Measurements from ENCODE around the gene PTPDC1.
"Not testable (repeated sequence)": the region's sequence is repeated elsewhere in the genome, so short reads cannot be mapped to it uniquely, and the experiment has no call there.

Gene PTPDC1

GRCh38 chr9:94096819-94097577 is 12.7 kb downstream of the PTPDC1 start:
- no peak for DNase-seq

DNA sequence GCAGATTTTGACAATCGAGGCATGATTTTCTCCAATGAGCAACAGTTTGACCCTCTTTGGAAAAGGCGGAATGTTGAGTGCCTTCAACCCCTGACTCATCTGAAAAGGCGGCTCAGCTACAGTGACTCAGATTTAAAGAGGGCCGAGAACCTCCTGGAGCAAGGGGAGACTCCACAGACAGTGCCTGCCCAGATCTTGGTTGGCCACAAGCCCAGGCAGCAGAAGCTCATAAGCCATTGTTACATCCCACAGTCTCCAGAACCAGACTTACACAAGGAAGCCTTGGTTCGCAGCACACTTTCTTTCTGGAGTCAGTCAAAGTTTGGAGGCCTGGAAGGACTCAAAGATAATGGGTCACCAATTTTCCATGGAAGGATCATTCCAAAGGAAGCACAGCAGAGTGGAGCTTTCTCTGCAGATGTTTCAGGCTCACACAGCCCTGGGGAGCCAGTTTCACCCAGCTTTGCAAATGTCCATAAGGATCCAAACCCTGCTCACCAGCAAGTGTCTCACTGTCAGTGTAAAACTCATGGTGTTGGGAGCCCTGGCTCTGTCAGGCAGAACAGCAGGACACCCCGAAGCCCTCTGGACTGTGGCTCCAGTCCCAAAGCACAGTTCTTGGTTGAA is 13.6 kb downstream of the PTPDC1 start:
- DNase-seq, result no peak

DNA sequence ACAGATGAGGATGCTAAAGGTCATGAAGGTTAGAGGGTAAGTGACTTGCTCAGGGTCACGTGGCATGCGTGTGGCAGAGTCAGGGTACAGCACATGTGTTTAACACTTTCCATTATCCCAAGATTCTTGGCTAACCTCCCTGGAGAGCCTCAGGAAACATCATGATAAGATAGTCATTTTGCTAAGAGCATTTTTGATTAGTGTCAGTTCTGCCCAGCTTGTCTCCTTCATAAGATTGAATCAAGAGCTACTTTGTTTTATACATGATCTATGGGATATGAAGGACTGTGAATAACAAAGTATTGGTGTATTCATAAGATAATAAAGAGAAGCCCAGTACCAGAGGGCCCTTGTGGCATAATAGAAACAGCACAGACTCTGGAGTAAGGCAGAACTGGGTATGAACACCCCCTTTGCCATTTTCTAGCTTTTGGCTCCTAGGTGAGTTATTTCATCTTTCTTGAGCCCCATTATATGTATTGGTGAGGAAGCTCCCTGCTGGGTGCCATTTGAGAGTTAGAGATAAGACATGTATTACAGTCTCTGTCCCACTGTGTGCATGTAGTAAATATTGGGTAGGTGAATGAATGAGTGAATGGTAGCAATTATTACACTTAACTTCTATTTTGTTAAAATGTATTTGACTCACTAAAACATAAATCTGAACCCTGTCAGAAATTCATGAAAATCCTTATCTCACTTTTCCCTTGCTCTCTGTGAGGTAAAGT is 16.1 kb downstream of the PTPDC1 start:
- no peak for DNase-seq

DNA sequence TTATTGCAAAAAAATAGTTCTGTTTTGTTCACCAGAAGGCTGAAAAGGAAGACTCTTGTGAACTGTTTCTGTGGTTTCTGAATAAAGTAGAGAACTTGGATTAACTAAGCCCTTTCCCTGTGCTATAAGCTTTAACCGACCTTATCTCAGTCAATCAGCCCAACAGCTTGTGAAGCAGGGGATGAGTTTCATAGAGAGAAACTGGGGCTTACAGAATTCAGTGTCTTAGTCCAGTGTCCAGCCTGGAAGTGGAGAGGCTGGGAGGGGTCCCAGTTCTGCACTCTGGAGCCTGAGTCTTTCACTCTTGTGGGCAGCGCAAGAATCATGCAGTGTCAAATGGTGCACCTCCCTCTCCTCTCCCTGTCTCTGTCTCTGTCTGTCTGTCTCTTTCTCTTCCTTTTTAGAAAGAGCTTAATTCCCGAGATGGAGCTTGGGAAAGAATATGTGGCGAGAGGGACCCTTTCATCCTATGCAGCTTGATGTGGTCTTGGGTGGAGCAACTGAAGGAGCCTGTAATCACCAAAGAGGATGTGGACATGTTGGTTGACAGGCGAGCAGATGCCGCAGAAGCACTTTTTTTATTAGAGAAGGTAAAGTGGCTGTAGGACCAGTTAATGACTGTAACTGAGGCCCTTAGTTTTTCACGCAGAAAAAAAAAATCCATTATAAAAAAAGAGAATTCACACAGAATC is 17.0 kb downstream of the PTPDC1 start:
- DNase-seq, result no peak

GRCh38 chr9:94108584-94108983 is 24.3 kb downstream of the PTPDC1 start:
- DNase-seq, result no peak

GRCh38 chr9:94110821-94111252 is 26.6 kb downstream of the PTPDC1 start:
- no peak for DNase-seq

DNA sequence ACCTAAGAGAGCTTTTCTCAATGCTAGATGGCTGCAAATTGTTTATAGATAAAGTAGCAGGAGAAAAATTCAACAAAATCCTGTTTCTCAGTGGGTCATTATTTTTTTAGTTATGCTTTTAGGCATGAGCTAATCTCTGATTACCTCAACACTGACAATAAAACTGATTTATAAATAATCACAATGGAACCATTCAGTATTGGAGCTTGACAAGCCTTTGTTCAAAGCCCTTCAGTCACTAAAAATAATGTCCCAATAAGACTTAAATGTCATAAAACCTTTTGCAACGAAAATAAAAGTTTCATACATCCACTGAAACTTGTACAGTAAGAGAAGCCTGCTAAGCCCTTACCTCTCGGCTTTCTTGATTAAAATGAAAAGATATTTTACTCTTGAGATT is 27.2 kb downstream of the PTPDC1 start:
- no peak for DNase-seq

DNA sequence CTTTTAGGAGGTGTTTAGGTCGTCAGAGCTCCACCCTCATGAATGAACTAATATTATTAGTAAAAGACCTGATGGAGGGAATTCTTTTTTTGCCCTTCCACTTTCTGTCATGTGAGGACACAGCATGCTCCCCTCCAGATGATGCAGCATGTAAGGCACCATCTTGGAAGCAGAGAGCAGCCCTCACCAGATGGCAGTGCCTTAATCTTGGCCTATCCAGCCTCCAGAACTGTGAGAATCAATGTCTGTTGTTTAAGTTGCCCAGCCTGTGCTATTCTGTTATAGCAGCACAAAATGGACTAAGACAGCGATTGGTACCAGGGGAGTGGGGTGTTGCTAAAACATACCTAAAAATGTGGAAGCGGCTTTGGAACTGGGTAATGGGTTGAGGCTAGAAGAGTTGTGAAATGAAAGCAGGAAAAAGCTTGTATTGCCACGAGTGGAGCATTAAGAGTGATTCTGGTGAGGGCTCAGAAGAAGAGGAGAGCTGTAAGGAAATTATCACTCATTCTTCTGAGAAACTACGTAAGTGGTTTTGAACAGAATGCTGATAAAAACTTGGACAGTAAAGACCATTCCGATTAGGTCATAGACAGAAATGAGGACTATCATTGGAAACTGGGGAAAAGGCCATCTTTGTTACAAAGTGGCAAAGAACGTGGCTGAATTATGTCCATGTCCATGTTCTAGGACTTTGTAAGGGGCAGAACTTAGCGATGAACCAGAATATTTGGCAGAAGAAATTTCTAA is 28.6 kb downstream of the PTPDC1 start:
- no peak for DNase-seq

DNA sequence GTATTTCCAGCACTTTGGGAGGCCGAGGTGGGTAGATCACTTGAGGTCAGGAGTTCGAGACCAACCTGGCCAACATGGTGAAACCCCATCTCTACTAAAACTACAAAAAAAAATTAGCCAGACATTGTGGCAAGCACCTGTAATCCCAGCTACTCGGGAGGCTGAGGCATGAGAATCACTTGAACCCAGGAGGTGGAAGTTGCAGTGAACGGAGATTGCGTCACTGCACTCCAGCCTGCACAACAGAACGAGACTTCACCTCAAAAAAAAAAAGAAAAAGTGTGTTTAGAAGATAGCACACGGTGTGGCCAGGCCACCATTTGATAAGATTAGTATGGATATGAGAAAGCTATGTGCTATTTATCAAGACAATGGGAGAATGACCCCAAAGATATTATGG is 35.8 kb downstream of the PTPDC1 start:
- DNase-seq, result not testable (repeated sequence)

DNA sequence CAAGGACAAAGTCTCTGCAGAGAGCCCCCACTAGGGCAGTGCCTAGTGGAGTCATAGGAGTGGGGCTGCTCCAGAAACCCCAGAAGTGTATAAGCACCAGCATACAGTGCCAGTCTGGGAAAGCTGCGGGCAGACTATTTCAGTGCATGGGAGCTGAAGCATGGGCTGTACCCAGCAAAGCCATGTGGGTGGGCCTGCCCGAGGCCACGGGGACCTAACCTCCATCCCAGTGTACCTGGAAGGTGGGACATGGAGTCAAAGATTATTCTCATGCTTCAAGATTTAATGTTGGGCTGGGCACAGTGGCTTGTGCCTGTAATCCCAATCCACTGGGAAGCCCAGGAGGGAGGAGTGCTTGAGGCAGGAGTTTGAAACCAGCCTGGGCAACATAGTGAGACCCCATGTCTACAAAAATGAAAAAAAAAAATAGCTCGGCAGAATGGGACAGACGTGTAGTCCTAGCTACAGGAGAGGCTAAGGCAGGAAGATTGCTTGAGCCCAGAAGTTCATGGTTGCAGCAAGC is 36.7 kb downstream of the PTPDC1 start:
- DNase-seq, result no peak

GRCh38 chr9:94126844-94127243 is 42.6 kb downstream of the PTPDC1 start:
- DNase-seq, result no peak

GRCh38 chr9:94127806-94128205 is 43.5 kb downstream of the PTPDC1 start:
- DNase-seq, result no peak

DNA sequence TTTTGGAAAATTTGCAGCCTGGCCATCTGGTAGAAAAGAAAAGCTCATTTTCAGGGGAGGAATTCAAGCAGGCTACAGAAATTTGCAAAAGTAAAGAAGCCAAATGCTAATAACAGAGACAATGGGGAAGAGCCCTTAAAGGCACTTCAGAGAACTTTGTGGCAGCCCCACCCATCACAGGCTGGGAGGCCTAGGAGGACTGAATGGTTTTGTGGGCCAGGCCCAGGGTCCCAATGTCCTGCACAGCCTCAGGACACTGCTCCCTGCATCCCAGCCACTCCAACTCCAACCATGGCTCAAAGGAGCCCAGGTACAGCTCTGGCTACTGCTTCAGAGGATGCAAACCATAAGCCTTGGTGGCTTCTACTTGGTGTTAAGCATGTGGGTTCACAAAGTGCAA is 44.3 kb downstream of the PTPDC1 start:
- DNase-seq, result no peak

DNA sequence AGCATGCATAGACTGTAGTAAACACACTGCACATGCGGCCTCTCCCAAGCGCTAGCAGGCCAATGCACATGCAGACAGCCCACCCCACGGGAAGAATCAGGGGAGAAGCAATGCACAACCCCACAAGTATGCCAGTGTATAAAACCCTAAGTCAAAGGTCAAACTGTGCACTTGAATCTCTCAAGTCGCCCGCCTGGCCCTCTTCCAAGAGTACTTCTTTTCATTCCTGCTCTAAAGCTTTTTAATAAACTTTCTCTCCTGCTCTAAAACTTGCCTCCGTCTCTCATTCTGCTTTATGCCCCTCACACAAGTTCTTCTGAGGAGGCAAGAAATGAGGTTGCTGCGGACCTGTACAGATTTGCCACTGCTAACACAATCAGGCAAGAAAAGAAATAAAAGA is 50.4 kb downstream of the PTPDC1 start:
- no peak for DNase-seq

DNA sequence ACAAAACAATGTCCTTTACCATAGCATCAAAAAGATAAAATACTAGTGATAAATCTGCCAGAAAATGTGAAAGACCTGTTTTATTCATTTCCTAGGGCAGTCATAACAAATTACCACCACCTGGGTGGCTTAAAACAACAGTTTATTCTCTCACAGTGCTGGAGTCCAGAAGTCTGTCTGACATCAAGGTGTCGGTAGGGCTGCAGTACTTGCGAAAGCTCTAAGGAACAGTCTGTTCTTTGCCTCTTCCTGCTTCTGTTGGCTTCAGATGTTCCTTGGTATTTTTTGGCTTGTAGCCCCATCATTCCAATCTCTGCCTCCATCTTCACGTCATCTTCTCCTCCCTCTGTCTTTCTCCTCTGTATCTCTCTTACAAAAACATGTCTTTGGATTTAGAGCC is 51.0 kb downstream of the PTPDC1 start:
- no peak for DNase-seq

DNA sequence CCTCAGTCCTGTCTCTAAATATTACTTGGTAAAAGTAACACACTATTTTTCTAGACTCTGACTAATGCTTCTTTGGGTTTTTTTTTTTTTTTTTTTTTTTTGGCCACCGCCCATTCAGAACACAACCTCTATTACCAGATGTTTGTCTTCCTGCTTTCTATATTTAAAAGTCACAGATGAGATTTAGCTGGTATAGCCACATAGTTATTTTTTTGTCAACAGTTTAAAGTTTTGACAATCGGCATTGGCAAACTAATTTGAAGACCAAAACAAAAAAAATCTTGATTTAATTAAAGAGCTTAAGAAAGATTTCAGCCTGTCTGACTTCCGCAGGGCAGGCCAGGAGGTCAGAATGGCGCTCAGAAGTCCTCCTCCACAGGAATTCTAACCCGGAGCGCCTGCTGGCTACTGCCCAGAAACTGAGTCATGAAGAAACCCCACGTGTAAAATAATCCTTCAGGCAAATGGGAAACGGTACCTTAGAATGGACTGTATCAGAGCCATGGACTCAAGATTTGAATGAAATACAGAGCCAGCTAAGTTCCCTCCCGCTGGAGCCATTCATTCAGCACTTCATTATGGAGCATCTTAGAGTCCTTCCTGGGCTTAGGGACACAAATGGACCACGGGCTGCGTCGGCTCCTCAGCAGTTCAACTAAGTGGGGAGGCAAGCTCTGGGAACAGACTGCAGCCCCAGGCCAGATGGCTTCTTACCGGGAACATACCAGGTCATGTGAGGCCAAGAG is 55.6 kb downstream of the PTPDC1 start:
- DNase-seq, result no peak

- DNase-seq, result no peak
Measured at GRCh38 chr9:94140418-94140780, 56.1 kb downstream of the PTPDC1 start.

DNA sequence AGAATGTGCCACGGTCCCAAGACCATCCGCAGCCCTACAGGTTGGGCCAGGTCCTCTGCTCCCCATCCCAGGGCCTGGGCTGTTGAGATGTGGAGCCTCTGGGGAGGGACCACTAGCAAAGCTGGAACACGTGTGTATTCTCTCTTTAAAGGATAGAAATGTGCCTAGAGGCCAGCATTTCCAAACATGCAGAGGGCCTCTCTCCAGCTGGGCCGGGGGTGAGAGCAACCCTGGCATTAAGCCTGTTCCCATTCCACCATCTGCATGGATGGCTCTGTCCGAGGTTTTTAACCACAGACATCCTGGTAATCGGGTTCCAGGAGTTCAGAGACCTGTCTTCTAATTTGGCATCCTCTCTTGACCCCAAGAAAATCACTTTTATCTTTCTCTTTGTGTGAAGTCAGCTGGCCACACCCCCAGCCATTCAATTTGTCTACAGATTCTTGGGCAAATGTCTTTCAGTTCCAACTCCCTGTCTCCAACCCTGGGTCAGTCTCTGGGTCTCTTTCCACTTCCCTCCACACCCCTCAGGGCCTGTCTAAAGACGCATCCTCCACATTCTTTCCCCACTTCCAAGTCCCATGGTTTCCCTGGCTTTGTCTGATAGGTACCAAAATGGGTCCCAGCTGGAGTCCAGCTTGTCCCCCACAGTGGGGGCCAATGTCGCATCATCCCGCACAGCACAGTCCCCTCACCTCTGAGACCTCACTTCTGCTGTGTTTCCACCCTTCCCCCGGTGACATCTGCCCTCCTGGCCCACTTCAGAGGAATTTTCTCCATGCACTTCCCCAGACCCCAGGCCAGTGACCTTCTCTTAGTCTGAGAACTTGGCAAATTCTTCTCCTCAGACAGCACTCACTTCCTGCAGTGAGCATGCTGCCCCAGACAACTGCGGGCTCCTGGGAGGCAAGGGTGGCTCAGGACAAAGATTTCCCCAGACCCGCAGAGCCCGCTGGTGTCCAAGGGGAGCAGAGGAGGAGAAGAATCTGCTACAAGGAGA is 56.8 kb downstream of the PTPDC1 start:
- DNase-seq, result no peak

DNA sequence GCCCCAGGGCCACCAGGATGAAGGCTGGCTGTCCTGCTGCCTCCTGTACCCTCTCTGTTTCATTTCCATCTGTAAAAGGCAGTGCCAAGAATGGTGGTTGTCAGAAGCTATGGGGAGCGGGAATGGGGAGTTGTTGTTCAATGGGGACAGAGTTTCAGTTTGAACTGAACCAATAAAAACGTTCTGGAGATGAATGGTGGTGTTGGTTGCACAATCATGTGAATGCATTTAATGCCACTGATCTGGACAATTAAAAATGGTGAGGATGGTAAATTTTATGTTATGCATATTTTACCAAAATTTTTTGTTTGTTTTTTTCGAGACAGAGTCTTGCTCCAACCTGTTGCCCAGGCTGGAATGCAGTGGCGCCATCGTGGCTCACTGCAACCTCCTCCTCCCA is 58.1 kb downstream of the PTPDC1 start:
- DNase-seq, result no peak

GRCh38 chr9:94144394-94144793 is 60.1 kb downstream of the PTPDC1 start:
- no peak for DNase-seq
